Breast epithelium (tissue), 3 donors: Measurements from ENCODE around the gene KDM4C.

Experiments
- POLR2A ChIP-seq: fragments of 450-650 bp; IDR thresholded peaks from one replicate; pipeline ENCODE4 v1.6.1; 2016; ENCODE audit warnings: antibody characterized with exemption, mild to moderate bottlenecking, moderate library complexity
- POLR2AphosphoS5 ChIP-seq, 3 donors: sonication (generic); formaldehyde crosslinking; IDR thresholded peaks; one replicate each; pipeline ENCODE4 v1.6.1; 2017; ENCODE audit warnings: antibody characterized with exemption in 3 of 3
- TF ChIP-seq, protein P1 (sequence below), 3 donors: fragments of 450-650 bp; IDR thresholded peaks; one replicate each; pipeline ENCODE4 v1.5.1; 2016 to 2017; ENCODE audit warnings: antibody characterized with exemption in 3 of 3, mild to moderate bottlenecking in 3 of 3, moderate library complexity in 3 of 3

DNA sequence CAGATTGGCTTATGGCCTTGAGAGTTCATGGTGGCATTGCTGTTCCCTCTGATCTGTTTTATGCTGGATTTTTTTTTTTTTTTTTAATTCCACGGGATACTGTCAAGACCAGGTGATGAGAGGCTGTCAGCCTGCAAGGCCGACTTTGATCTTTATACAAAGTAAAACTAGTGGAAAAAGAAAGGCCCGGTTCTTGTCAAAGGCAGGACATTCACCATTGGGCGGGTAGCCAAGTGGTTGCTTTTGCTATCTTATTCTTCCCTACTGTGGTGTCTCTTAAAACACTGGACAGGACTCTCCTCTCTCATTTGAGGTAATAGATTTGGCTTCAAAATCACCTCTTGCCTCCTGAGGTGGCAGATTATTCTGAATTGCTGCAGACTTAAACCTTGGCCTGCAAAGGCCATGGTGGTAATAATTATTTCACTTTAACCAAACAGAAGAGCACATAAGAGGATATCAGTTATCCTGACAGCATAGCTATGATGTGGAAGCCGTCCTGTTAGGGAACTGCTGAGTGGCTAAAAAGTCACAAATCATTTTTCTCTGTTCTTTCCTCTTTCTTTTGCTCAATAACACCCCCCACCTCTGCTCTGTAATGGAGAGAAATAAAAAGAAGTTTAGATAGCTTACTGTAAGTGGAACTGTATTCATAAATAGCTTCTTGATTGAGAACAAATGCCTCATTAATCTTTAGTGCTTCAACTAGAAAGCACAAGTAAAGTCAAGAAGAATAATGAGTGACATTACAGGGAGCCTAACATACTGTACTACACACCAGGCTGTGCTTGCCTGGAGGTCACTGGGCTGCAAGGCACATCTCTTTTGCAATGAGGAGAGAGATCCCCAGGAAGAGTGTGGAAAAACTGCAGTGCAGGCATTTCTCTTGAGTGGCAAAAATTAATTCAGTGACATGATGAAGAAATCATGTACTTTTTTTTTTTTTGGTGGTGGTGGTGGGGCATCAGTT is 275.6 kb downstream of the KDM4C start:
- TF ChIP-seq, protein P1, sequence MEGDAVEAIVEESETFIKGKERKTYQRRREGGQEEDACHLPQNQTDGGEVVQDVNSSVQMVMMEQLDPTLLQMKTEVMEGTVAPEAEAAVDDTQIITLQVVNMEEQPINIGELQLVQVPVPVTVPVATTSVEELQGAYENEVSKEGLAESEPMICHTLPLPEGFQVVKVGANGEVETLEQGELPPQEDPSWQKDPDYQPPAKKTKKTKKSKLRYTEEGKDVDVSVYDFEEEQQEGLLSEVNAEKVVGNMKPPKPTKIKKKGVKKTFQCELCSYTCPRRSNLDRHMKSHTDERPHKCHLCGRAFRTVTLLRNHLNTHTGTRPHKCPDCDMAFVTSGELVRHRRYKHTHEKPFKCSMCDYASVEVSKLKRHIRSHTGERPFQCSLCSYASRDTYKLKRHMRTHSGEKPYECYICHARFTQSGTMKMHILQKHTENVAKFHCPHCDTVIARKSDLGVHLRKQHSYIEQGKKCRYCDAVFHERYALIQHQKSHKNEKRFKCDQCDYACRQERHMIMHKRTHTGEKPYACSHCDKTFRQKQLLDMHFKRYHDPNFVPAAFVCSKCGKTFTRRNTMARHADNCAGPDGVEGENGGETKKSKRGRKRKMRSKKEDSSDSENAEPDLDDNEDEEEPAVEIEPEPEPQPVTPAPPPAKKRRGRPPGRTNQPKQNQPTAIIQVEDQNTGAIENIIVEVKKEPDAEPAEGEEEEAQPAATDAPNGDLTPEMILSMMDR (IDR thresholded peaks at IDR 0.05) = no peak
- TF ChIP-seq POLR2AphosphoS5 (IDR thresholded peaks at IDR 0.05) (no peak), POLR2A (no peak)
